Middle frontal gyrus (tissue), 1 donor: ENCODE results near the gene RABGAP1L.

Experiments
- DNase-seq: peaks from one replicate; pipeline ENCODE4 v3.0.0-alpha.2; 2015; ENCODE audit warnings: low spot score; ENCODE audit errors: extremely low spot score

RABGAP1L gene

GRCh38 chr1:174954671-174955669 is 795.6 kb downstream of the RABGAP1L start:
- DNase-seq: peak; percentile 3

- DNase-seq: no peak
Measured at GRCh38 chr1:174956086-174956485, 796.8 kb downstream of the RABGAP1L start.

GRCh38 chr1:174956976-174957375 is 797.7 kb downstream of the RABGAP1L start:
- no peak for DNase-seq

GRCh38 chr1:174957829-174958228 is 798.5 kb downstream of the RABGAP1L start:
- DNase-seq: peak; percentile 1

GRCh38 chr1:174958396-174958795 is 799.1 kb downstream of the RABGAP1L start:
- peak; percentile 2 for DNase-seq

GRCh38 chr1:174960362-174960761 is 801.0 kb downstream of the RABGAP1L start:
- DNase-seq: peak; percentile 2

- DNase-seq: peak; percentile 4
Measured at GRCh38 chr1:174963529-174964125, 804.3 kb downstream of the RABGAP1L start.

GRCh38 chr1:174964261-174964971 is 805.1 kb downstream of the RABGAP1L start:
- peak; percentile 1 for DNase-seq

- DNase-seq: peak; percentile 2
Measured at GRCh38 chr1:174964972-174965361, 805.6 kb downstream of the RABGAP1L start.

- peak; percentile 36 for DNase-seq
Measured at GRCh38 chr1:174965362-174966007, 806.2 kb downstream of the RABGAP1L start.

GRCh38 chr1:174966008-174966572 is 806.8 kb downstream of the RABGAP1L start:
- peak; percentile 5 for DNase-seq

GRCh38 chr1:174967845-174968705 is 808.8 kb downstream of the RABGAP1L start:
- peak; percentile 2 for DNase-seq

- DNase-seq: peak; percentile 1
Measured at GRCh38 chr1:174968750-174969244, 809.5 kb downstream of the RABGAP1L start.

GRCh38 chr1:174969977-174970376 is 810.7 kb downstream of the RABGAP1L start:
- no peak for DNase-seq

- no peak for DNase-seq
Measured at GRCh38 chr1:174971466-174971865, 812.1 kb downstream of the RABGAP1L start.

GRCh38 chr1:174971902-174972301 is 812.6 kb downstream of the RABGAP1L start:
- DNase-seq: peak; percentile 3

- peak; percentile 2 for DNase-seq
Measured at GRCh38 chr1:174974711-174975119, 815.4 kb downstream of the RABGAP1L start.

- DNase-seq: peak; percentile 1
Measured at GRCh38 chr1:174975764-174976163, 816.4 kb downstream of the RABGAP1L start.

- DNase-seq: peak; percentile 4
Measured at GRCh38 chr1:174976436-174977108, 817.3 kb downstream of the RABGAP1L start.
